Osteocyte (in vitro differentiated cells): Measurements from ENCODE around the gene CDCP1. TPM values are rescaled to one million over a fixed set of nuclear protein-coding genes. Genes with fewer than 3 reads are reported as not detected.
A peak's percentile ranks its signal among the peaks of the same experiment; 100 is the strongest.

Experiments
- DNase-seq: peaks from one replicate; pipeline ENCODE4 v3.0.0; 2021; ENCODE audit warnings: mixed read lengths; ENCODE audit not compliant: unreplicated experiment; ENCODE audit errors: extremely low spot score
- H3K27ac Mint-ChIP-seq: one replicate; pipeline ENCODE4 v1.8.0; 2021; ENCODE audit warnings: mild to moderate bottlenecking, mixed read lengths; ENCODE audit not compliant: unreplicated experiment
- H3K27me3 Mint-ChIP-seq: one replicate; pipeline ENCODE4 v1.8.0; 2021; ENCODE audit warnings: mixed read lengths; ENCODE audit not compliant: unreplicated experiment
- H3K36me3 Mint-ChIP-seq: one replicate; pipeline ENCODE4 v1.8.0; 2021; ENCODE audit warnings: mixed read lengths; ENCODE audit not compliant: unreplicated experiment
- H3K4me1 Mint-ChIP-seq: one replicate; pipeline ENCODE4 v1.8.0; 2021; ENCODE audit warnings: mixed read lengths; ENCODE audit not compliant: unreplicated experiment
- H3K4me3 Mint-ChIP-seq: one replicate; pipeline ENCODE4 v1.8.0; 2021; ENCODE audit warnings: mild to moderate bottlenecking, moderate library complexity, mixed read lengths; ENCODE audit not compliant: unreplicated experiment
- H3K9me3 Mint-ChIP-seq: one replicate; pipeline ENCODE4 v1.8.0; 2021; ENCODE audit warnings: mixed read lengths; ENCODE audit not compliant: unreplicated experiment
- total RNA-seq: library from RNA; stranded (reverse); gene quantifications from 2 replicates; pipeline ENCODE4 v1.2.1, GENCODE V29; 2021
- TF ChIP-seq, protein P1 (sequence below): fragments of 200-600 bp; sonication (generic); IDR thresholded peaks from 2 replicates; pipeline ENCODE4 v1.5.0; 2021; ENCODE audit warnings: antibody characterized with exemption, mild to moderate bottlenecking, moderate library complexity

CDCP1 gene
- total RNA-seq, 1 donor from 2014 or later = 2.3 TPM

GRCh38 chr3:45183872-45184262, 37.7 kb upstream of the CDCP1 start:
- Mint-ChIP-seq H3K4me3 (no peak overlapping the region), H3K27ac (peak overlapping the region; percentile 89), H3K36me3 (no peaks in the 10 kb centered on the region), H3K9me3 (no peaks in the 10 kb centered on the region), H3K27me3 (no peaks in the 10 kb centered on the region), H3K4me1 (peaks cover 59% of the 10 kb centered on the region)
- no peak for DNase-seq
- TF ChIP-seq, protein P1, sequence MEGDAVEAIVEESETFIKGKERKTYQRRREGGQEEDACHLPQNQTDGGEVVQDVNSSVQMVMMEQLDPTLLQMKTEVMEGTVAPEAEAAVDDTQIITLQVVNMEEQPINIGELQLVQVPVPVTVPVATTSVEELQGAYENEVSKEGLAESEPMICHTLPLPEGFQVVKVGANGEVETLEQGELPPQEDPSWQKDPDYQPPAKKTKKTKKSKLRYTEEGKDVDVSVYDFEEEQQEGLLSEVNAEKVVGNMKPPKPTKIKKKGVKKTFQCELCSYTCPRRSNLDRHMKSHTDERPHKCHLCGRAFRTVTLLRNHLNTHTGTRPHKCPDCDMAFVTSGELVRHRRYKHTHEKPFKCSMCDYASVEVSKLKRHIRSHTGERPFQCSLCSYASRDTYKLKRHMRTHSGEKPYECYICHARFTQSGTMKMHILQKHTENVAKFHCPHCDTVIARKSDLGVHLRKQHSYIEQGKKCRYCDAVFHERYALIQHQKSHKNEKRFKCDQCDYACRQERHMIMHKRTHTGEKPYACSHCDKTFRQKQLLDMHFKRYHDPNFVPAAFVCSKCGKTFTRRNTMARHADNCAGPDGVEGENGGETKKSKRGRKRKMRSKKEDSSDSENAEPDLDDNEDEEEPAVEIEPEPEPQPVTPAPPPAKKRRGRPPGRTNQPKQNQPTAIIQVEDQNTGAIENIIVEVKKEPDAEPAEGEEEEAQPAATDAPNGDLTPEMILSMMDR = no peak

DNA sequence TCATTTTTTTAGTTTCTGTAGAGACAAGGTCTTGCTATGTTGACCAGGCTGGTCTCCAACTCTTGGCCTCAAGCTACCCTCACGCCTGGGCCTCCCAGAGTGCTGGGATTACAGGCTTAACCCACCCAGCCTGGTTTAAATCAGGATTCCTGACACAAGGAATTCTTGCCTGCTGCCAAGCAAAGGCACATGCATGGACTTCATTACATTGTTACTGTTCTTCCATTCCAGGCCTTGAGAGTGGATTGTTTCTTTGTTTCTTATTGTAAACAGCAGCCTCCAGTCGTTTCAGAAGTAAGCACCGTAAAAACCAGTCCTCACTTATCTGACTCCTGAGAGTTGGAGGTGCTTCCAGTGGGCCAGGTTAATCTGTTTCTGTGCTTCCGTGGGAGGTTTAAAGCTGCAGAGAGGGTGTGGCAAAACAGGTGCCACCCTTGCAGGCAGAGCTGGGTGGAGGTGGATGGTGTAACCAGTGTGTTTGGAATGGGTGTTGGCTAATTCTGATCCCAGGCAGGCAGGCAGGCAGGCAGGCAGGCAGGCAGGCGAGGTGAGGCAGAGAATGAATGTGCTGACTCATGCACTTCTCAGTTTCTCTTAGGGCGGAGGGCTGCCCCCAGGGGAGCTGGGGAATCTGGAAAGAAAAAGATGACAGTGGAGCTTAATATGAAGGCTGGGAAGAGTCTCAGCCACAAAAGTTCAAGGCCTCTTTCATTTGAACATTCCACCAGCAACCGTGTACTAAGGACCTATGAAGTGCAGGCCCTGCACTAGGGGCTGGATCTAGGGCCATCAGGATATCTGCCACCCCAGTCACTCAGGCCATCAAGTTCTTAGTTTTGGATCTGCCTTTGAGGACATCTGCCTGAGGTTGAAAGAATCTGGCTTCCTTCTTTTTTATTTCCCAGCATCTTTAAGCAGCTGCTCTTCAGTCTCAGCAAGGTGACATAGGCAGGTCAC, 37.0 kb upstream of the CDCP1 start:
- DNase-seq = peak; percentile 88
- TF ChIP-seq, protein P1 = no peak
- no peak overlapping the region for H3K4me3 Mint-ChIP-seq
- peak overlapping the region; percentile 89 for H3K27ac Mint-ChIP-seq
- no peaks in the 10 kb centered on the region for H3K9me3 Mint-ChIP-seq
- no peaks in the 10 kb centered on the region for H3K36me3 Mint-ChIP-seq
- H3K4me1 Mint-ChIP-seq = peaks cover 66% of the 10 kb centered on the region
- H3K27me3 Mint-ChIP-seq = no peaks in the 10 kb centered on the region

- no peaks in the 10 kb centered on the region for H3K9me3 Mint-ChIP-seq
- H3K4me1 Mint-ChIP-seq = peaks cover 82% of the 10 kb centered on the region
- no peak for DNase-seq
- H3K4me3 Mint-ChIP-seq = no peak overlapping the region
- TF ChIP-seq, protein P1 = no peak
- H3K27ac Mint-ChIP-seq = no peak overlapping the region
- no peaks in the 10 kb centered on the region for H3K27me3 Mint-ChIP-seq
- no peaks in the 10 kb centered on the region for H3K36me3 Mint-ChIP-seq
Observed at GRCh38 chr3:45181496-45181895, 35.3 kb upstream of the CDCP1 start.

- Mint-ChIP-seq H3K9me3 (no peaks in the 10 kb centered on the region), H3K4me3 (no peak overlapping the region), H3K27ac (no peak overlapping the region), H3K27me3 (no peaks in the 10 kb centered on the region), H3K36me3 (no peaks in the 10 kb centered on the region), H3K4me1 (peaks cover 82% of the 10 kb centered on the region)
- TF ChIP-seq, protein P1 = no peak
- DNase-seq = no peak
Observed at GRCh38 chr3:45180899-45181298, 34.7 kb upstream of the CDCP1 start.

- H3K27me3 Mint-ChIP-seq = no peaks in the 10 kb centered on the region
- H3K36me3 Mint-ChIP-seq = no peaks in the 10 kb centered on the region
- no peaks in the 10 kb centered on the region for H3K9me3 Mint-ChIP-seq
- TF ChIP-seq, protein P1 = no peak
- H3K27ac Mint-ChIP-seq = peak overlapping the region; percentile 11
- peaks cover 78% of the 10 kb centered on the region for H3K4me1 Mint-ChIP-seq
- H3K4me3 Mint-ChIP-seq = no peak overlapping the region
- DNase-seq = no peak
Observed at GRCh38 chr3:45180051-45180450, 33.9 kb upstream of the CDCP1 start.
